Loucy (cell line): ENCODE results near the gene SLC24A2.

Source experiments
- H2AFZ ChIP-seq: fragments of 200-600 bp; sonication (generic); 2 replicates; pipeline ENCODE4 v1.6.0; 2016; ENCODE audit warnings: antibody characterized with exemption, mild to moderate bottlenecking, low read length, moderate library complexity
- H3F3A ChIP-seq: fragments of 200-600 bp; 2 replicates; pipeline ENCODE4 v1.6.0; 2016; ENCODE audit warnings: antibody characterized with exemption, low read depth, mild to moderate bottlenecking
- H3K27me3 ChIP-seq: fragments of 200-600 bp; sonication (generic); 2 replicates; pipeline ENCODE4 v1.6.1; 2014; ENCODE audit warnings: low read length, mild to moderate bottlenecking; ENCODE audit not compliant: insufficient read depth, poor library complexity, severe bottlenecking
- H3K36me3 ChIP-seq: fragments of 200-600 bp; sonication (generic); 2 replicates; pipeline ENCODE4 v1.6.1; 2016; ENCODE audit warnings: low read length; ENCODE audit not compliant: insufficient read depth
- H3K4me1 ChIP-seq: fragments of 200-600 bp; sonication (generic); 2 replicates; pipeline ENCODE4 v1.5.1; 2014; ENCODE audit warnings: low read length, mild to moderate bottlenecking; ENCODE audit not compliant: insufficient read depth, poor library complexity, severe bottlenecking
- H3K4me2 ChIP-seq: fragments of 200-600 bp; sonication (generic); 2 replicates; pipeline ENCODE4 v1.6.0; 2014; ENCODE audit warnings: antibody characterized with exemption, low read length, low read depth, mild to moderate bottlenecking; ENCODE audit not compliant: poor library complexity, severe bottlenecking
- H3K4me3 ChIP-seq: fragments of 200-600 bp; sonication (generic); 2 replicates; pipeline ENCODE4 v1.5.1; 2014; ENCODE audit warnings: low read length, mild to moderate bottlenecking, mixed read lengths; ENCODE audit not compliant: poor library complexity, severe bottlenecking
- H3K79me2 ChIP-seq: fragments of 200-600 bp; sonication (generic); 2 replicates; pipeline ENCODE4 v1.6.1; 2014; ENCODE audit warnings: low read length; ENCODE audit not compliant: insufficient read depth
- H3K9ac ChIP-seq: fragments of 200-600 bp; sonication (generic); 2 replicates; pipeline ENCODE4 v1.6.0; 2014; ENCODE audit warnings: mild to moderate bottlenecking, low read depth, low read length, moderate library complexity; ENCODE audit not compliant: poor library complexity, severe bottlenecking
- H3K9me2 ChIP-seq: fragments of 200-600 bp; sonication (generic); replicated peaks from 2 replicates; pipeline ENCODE4 v1.6.1; 2016; ENCODE audit warnings: low read depth, low read length, mixed read lengths
- H3K9me3 ChIP-seq: fragments of 200-600 bp; sonication (generic); 2 replicates; pipeline ENCODE4 v1.6.1; 2014; ENCODE audit warnings: mild to moderate bottlenecking, antibody characterized with exemption, low read length, low read depth; ENCODE audit not compliant: insufficient read depth
- H4K20me1 ChIP-seq: fragments of 200-600 bp; sonication (generic); 2 replicates; pipeline ENCODE4 v1.6.0; 2014; ENCODE audit warnings: antibody characterized with exemption, low read length, mild to moderate bottlenecking; ENCODE audit not compliant: insufficient read depth, poor library complexity, severe bottlenecking
- CTCF ChIP-seq: fragments of 200-600 bp; sonication (generic); conservative IDR thresholded peaks from 2 replicates; pipeline ENCODE4 v1.5.1; 2014; ENCODE audit warnings: mild to moderate bottlenecking, antibody characterized with exemption, low read length
- EZH2phosphoT487 ChIP-seq: fragments of 200-600 bp; IDR thresholded peaks from 2 replicates; pipeline ENCODE4 v1.6.1; 2018; ENCODE audit warnings: antibody characterized with exemption, mild to moderate bottlenecking, moderate library complexity, borderline replicate concordance

The SLC24A2 gene

GRCh38 chr9:19807182-19807892 is 18.5 kb upstream of the SLC24A2 start:
- Histone ChIP-seq H3K27me3 (no peaks in the 10 kb centered on the region), H2AFZ (no peak overlapping the region), H3K4me2 (no peak overlapping the region), H3K36me3 (no peaks in the 10 kb centered on the region), H3K9me2 (no peaks in the 10 kb centered on the region), H3K9ac (no peak overlapping the region), H3K4me1 (no peaks in the 10 kb centered on the region), H3K9me3 (no peaks in the 10 kb centered on the region), H3K4me3 (no peak overlapping the region), H3F3A (no peaks in the 10 kb centered on the region), H4K20me1 (no peaks in the 10 kb centered on the region), H3K79me2 (no peaks in the 10 kb centered on the region)
- TF ChIP-seq CTCF: no peak
- no peak for TF ChIP-seq EZH2phosphoT487

- H3K4me3 ChIP-seq: no peak overlapping the region
- H3F3A ChIP-seq: no peaks in the 10 kb centered on the region
- H3K4me2 ChIP-seq: no peak overlapping the region
- no peaks in the 10 kb centered on the region for H3K9me2 ChIP-seq
- no peak overlapping the region for H3K9ac ChIP-seq
- H3K36me3 ChIP-seq: no peaks in the 10 kb centered on the region
- TF ChIP-seq CTCF: no peak
- TF ChIP-seq EZH2phosphoT487: no peak
- no peaks in the 10 kb centered on the region for H3K4me1 ChIP-seq
- no peaks in the 10 kb centered on the region for H4K20me1 ChIP-seq
- no peaks in the 10 kb centered on the region for H3K27me3 ChIP-seq
- no peak overlapping the region for H2AFZ ChIP-seq
- H3K79me2 ChIP-seq: no peaks in the 10 kb centered on the region
- H3K9me3 ChIP-seq: no peaks in the 10 kb centered on the region
Measured at GRCh38 chr9:19804431-19804830, 15.6 kb upstream of the SLC24A2 start.

- H3F3A ChIP-seq: no peaks in the 10 kb centered on the region
- H3K9me2 ChIP-seq: 0 out of 2 replicates have a peak, but pooled peaks cover 3% of the 10 kb centered on the region
- no peak overlapping the region for H2AFZ ChIP-seq
- no peak for TF ChIP-seq EZH2phosphoT487
- no peak for TF ChIP-seq CTCF
- H3K4me1 ChIP-seq: no peaks in the 10 kb centered on the region
- no peaks in the 10 kb centered on the region for H3K79me2 ChIP-seq
- no peak overlapping the region for H3K4me3 ChIP-seq
- H3K9ac ChIP-seq: no peak overlapping the region
- no peaks in the 10 kb centered on the region for H3K27me3 ChIP-seq
- no peaks in the 10 kb centered on the region for H3K9me3 ChIP-seq
- no peak overlapping the region for H3K4me2 ChIP-seq
- no peaks in the 10 kb centered on the region for H3K36me3 ChIP-seq
- H4K20me1 ChIP-seq: no peaks in the 10 kb centered on the region
Measured at GRCh38 chr9:19800884-19801283, 12.0 kb upstream of the SLC24A2 start.
